Measurements from ENCODE around the gene NCOA7. TPM values are rescaled to one million over a fixed set of nuclear protein-coding genes. Genes with fewer than 3 reads are reported as not detected.

NCOA7 gene
- total and polyA plus RNA-seq, 2 of the 8 experiments (the other 6 are each of a cell fraction or from before 2014, with no cell fraction given): 2.6 to 10.7 TPM

DNA sequence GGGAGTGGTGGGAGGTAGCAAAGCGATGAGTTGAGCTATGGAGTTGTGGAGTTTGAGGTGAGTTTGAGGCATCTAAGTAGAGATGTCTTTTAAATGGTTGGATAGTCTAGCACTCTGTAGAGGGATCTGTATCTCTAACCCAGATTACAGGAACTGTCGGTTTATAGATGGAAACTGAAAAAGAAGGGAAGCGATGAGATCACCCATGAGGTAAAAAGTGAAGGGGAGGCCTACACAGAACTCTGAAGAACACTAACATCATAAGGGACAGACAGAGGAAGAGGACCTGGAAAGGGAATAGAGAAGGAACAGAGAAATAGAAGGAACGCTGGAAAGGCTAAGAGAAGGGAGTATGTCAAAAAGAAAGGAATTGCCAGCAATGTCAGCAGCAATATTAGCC lies 168.3 kb downstream of the NCOA7 start (continued):
- TF ChIP-seq, protein P1, sequence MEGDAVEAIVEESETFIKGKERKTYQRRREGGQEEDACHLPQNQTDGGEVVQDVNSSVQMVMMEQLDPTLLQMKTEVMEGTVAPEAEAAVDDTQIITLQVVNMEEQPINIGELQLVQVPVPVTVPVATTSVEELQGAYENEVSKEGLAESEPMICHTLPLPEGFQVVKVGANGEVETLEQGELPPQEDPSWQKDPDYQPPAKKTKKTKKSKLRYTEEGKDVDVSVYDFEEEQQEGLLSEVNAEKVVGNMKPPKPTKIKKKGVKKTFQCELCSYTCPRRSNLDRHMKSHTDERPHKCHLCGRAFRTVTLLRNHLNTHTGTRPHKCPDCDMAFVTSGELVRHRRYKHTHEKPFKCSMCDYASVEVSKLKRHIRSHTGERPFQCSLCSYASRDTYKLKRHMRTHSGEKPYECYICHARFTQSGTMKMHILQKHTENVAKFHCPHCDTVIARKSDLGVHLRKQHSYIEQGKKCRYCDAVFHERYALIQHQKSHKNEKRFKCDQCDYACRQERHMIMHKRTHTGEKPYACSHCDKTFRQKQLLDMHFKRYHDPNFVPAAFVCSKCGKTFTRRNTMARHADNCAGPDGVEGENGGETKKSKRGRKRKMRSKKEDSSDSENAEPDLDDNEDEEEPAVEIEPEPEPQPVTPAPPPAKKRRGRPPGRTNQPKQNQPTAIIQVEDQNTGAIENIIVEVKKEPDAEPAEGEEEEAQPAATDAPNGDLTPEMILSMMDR (IDR thresholded peaks at IDR 0.05; ENCODE audit: control extremely low read depth in 1 of 3, insufficient read depth in 1 of 3, low read depth in 1 of 3, low read length in 3 of 3): no peak
- TF ChIP-seq POLR2A (IDR thresholded peaks at IDR 0.05; ENCODE audit: control extremely low read depth in 1 of 2, low read depth in 2 of 2, low read length in 2 of 2): no peak
- TF ChIP-seq SAP30 (IDR thresholded peaks at IDR 0.05; ENCODE audit: insufficient read depth, insufficient replicate concordance, low read length): no peak
- TF ChIP-seq ZNF274 (IDR thresholded peaks at IDR 0.05; ENCODE audit: borderline replicate concordance, extremely low read depth, low read length): no peak
- TF ChIP-seq GABPA (IDR thresholded peaks at IDR 0.05; ENCODE audit: borderline replicate concordance, insufficient read depth, low read length): no peak
- TF ChIP-seq, protein P2, sequence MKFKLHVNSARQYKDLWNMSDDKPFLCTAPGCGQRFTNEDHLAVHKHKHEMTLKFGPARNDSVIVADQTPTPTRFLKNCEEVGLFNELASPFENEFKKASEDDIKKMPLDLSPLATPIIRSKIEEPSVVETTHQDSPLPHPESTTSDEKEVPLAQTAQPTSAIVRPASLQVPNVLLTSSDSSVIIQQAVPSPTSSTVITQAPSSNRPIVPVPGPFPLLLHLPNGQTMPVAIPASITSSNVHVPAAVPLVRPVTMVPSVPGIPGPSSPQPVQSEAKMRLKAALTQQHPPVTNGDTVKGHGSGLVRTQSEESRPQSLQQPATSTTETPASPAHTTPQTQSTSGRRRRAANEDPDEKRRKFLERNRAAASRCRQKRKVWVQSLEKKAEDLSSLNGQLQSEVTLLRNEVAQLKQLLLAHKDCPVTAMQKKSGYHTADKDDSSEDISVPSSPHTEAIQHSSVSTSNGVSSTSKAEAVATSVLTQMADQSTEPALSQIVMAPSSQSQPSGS (IDR thresholded peaks at IDR 0.05; ENCODE audit: low read length): no peak
- no peak for TF ChIP-seq POU5F1 (IDR thresholded peaks at IDR 0.05; ENCODE audit: low read depth, low read length)
